Measurements from ENCODE around the gene CABP1. TPM values are rescaled to one million over a fixed set of nuclear protein-coding genes. Genes with fewer than 3 reads are reported as not detected.
"Not testable (repeated sequence)": the region's sequence is repeated elsewhere in the genome, so short reads cannot be mapped to it uniquely, and the experiment has no call there.

CABP1 gene
- total RNA-seq, 1 donor from 2014 or later, result not detected

DNA sequence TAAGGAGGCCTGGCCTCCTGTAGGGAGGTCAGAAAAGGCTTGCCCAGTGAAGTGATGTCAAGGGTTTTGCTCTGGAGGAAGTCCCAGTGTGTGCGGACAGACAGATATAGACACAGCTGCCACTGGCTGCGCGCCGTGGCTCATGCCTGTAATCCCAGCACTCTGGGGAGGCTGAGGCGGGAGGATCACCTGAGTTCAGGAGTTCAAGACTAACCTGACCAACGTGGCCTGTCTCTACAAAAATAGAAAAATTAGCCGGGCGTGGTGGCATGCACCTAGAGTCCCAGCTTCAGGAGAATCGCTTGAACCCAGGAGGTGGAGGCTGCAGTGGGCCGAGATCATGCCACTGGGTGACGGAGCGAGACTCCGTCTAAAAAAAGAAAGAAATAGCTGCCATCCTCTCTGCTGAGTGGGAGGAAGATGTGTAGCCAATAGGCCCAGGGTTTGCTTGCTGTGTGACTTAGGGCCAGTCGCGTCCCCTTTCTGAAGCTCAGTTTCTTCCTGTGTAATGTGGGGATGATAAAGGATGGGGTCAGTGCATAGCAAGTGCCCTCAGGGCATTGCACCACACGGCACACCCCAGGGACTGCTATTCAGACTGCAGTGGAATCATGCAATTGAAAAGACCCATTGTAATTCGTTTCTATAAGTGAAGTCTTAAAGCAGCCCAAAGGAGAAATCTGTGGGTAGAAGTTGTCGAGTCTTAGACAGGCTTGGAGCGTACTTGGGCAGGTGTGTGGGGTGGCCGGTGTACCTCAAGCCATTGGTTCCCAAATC lies 27.9 kb downstream of the CABP1 start:
- FAIRE-seq, result peak; percentile 75
- TF ChIP-seq CTCF (IDR thresholded peaks at IDR 0.05; ENCODE audit: insufficient read depth, low read length, severe bottlenecking), result no peak
- no peak overlapping the region for H3K4me3 ChIP-seq (ENCODE audit: low read depth, low read length)
- DNase-seq (ENCODE audit: low read depth), result no peak
- H3K36me3 ChIP-seq (ENCODE audit: control insufficient read depth, insufficient read depth, low read length), result no peaks in the 10 kb centered on the region
- H3K27me3 ChIP-seq (ENCODE audit: control insufficient read depth, insufficient read depth, low read length), result no peaks in the 10 kb centered on the region

DNA sequence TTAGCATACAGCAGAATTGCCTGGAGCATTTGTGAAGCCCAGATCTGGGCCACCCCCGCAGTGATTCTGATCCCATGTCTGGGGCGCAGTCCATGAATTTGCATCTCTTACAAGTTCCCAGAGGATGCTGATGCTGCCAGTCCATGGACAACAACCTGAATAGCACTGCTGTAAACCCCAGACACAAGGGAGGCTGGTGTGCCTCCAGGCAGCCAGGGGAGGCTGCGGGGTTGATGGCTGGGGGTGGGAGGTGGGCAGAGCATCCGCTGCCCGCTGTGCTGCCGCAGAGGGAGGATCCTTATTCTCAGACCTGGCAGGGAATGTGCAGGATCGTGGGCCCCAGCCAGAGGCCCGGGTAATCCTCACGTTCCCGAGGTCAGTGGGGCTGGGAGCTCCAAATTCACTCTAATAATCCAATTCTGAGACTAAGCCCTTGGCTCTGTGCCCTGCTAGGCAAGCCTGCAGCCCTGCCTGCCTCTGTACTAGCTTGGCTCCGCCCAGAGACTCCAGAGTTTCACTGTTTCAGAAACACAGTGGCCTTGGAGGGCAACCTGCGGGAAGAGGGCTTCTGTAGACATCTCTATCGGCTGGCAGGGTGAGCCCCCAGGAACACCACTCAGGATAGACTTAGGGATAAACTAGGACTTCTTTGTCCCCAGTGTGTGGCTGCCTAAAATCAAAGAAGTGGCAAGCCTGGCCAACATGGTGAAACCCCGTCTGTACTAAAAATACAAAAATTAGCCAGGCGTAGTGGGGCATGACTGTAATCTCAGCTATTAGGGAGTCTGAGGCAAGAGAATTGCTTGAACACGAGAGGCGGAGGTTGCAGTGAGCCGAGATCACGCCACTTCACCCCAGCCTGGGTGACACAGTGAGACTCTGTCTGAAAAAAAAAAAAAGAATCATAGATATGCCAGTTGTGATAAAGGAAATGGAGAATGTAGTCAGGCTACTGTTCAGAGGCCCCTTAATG lies 28.7 kb downstream of the CABP1 start:
- no peak overlapping the region for H3K4me3 ChIP-seq (ENCODE audit: low read depth, low read length)
- no peak for TF ChIP-seq CTCF (IDR thresholded peaks at IDR 0.05; ENCODE audit: insufficient read depth, low read length, severe bottlenecking)
- no peaks in the 10 kb centered on the region for H3K27me3 ChIP-seq (ENCODE audit: control insufficient read depth, insufficient read depth, low read length)
- no peak for DNase-seq (ENCODE audit: low read depth)
- no peaks in the 10 kb centered on the region for H3K36me3 ChIP-seq (ENCODE audit: control insufficient read depth, insufficient read depth, low read length)
- FAIRE-seq, result no peak

DNA sequence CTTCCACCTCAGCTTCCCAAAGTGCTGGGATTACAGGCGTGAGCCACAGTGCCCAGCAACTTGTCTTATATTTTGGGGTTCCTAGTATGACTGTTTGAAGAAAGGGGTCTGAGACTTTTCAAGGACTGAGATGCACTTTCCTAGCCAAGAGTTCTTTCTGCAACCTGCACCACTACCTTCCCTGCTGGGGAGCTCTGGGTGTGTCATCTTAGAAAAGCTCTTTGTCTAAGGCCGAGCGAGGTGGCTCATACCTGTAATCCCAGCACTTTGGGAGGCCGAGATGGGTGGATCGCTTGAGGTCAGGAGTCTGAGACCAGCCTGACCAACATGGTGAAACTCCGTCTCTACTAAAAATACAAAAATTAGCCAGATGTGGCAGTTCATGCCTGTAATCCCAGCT lies 29.8 kb downstream of the CABP1 start:
- H3K27me3 ChIP-seq (ENCODE audit: control insufficient read depth, insufficient read depth, low read length); FAIRE-seq; H3K36me3 ChIP-seq (ENCODE audit: control insufficient read depth, insufficient read depth, low read length); H3K4me3 ChIP-seq (ENCODE audit: low read depth, low read length); DNase-seq (ENCODE audit: low read depth): not testable (repeated sequence)

DNA sequence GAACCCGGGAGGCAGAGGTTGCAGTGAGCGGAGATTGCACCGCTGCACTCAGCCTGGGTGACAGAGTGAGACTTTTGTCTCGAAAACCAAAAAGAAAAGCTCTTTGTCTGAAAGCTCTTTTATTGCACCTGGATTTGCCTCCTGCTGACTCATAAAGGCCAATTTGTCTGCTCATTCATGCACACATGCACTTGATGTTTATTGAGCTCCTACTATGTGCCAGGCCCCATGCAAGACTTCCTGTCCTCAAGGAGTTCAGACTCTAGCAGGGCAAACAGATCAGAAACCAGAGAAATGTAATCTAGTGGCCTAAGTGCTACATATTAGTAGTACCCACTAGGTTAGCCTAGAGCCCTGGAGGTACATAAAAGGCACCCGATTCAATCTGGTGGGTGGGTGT lies 30.2 kb downstream of the CABP1 start:
- DNase-seq (ENCODE audit: low read depth) (no peak), FAIRE-seq (no peak)

GRCh38 chr12:120674097-120674636 lies 33.7 kb downstream of the CABP1 start:
- no peak for DNase-seq (ENCODE audit: low read depth)
- TF ChIP-seq CTCF (IDR thresholded peaks at IDR 0.05; ENCODE audit: insufficient read depth, low read length, severe bottlenecking), result no peak
- Histone ChIP-seq H3K27me3 (ENCODE audit: control insufficient read depth, insufficient read depth, low read length) (no peaks in the 10 kb centered on the region), H3K36me3 (ENCODE audit: control insufficient read depth, insufficient read depth, low read length) (no peaks in the 10 kb centered on the region), H3K4me3 (ENCODE audit: low read depth, low read length) (no peak overlapping the region)
- FAIRE-seq, result no peak

More for the DNA sequence above, 30.2 kb downstream of the CABP1 start:
- H3K27me3 ChIP-seq (ENCODE audit: control insufficient read depth, insufficient read depth, low read length), result no peaks in the 10 kb centered on the region
- no peak for TF ChIP-seq CTCF (IDR thresholded peaks at IDR 0.05; ENCODE audit: insufficient read depth, low read length, severe bottlenecking)
- H3K4me3 ChIP-seq (ENCODE audit: low read depth, low read length), result no peak overlapping the region
- H3K36me3 ChIP-seq (ENCODE audit: control insufficient read depth, insufficient read depth, low read length), result no peaks in the 10 kb centered on the region
